GM19025 (cell line): ENCODE measurements around the gene LYRM4.
A peak's percentile ranks its signal among the peaks of the same experiment; 100 is the strongest.

Source experiments
- ATAC-seq: cut with Tn5 transposase; IDR thresholded peaks from one replicate; pipeline ENCODE4 v1.9.1; 2021; ENCODE audit warnings: mild to moderate bottlenecking, low read depth, moderate library complexity; ENCODE audit not compliant: unreplicated experiment

LYRM4 gene

GRCh38 chr6:5260661-5261544 lies at the start of gene LYRM4, which contains the start of gene FARS2:
TSS of gene LYRM4 (minus strand) at chr6:5260950. CDS start at chr6:5260733, 217 bp downstream.
TSS of gene FARS2 (plus strand) at chr6:5261513.
- peak; percentile 76 for ATAC-seq

GRCh38 chr6:5308066-5308465 lies 47.3 kb upstream of the LYRM4 start:
- no peak for ATAC-seq

- ATAC-seq, result no peak
Measured at GRCh38 chr6:5307058-5307457, 46.3 kb upstream of the LYRM4 start.

- ATAC-seq, result no peak
Measured at GRCh38 chr6:5305968-5306626, 45.3 kb upstream of the LYRM4 start.

GRCh38 chr6:5303682-5304081 lies 42.9 kb upstream of the LYRM4 start:
- no peak for ATAC-seq

- peak; percentile 59 for ATAC-seq
Measured at GRCh38 chr6:5302995-5303622, 42.4 kb upstream of the LYRM4 start.

GRCh38 chr6:5302220-5302946 lies 41.6 kb upstream of the LYRM4 start:
- ATAC-seq, result peak; percentile 80

- no peak for ATAC-seq
Measured at GRCh38 chr6:5300206-5300764, 39.5 kb upstream of the LYRM4 start.

- no peak for ATAC-seq
Measured at GRCh38 chr6:5295623-5296022, 34.9 kb upstream of the LYRM4 start.

GRCh38 chr6:5294392-5295211 lies 33.9 kb upstream of the LYRM4 start:
- ATAC-seq, result no peak

- ATAC-seq, result no peak
Measured at GRCh38 chr6:5293692-5294091, 32.9 kb upstream of the LYRM4 start.

GRCh38 chr6:5292154-5292553 lies 31.4 kb upstream of the LYRM4 start:
- ATAC-seq, result no peak

GRCh38 chr6:5290500-5290899 lies 29.8 kb upstream of the LYRM4 start:
- no peak for ATAC-seq

- no peak for ATAC-seq
Measured at GRCh38 chr6:5290097-5290496, 29.3 kb upstream of the LYRM4 start.

GRCh38 chr6:5287966-5288297 lies 27.2 kb upstream of the LYRM4 start:
- no peak for ATAC-seq

- no peak for ATAC-seq
Measured at GRCh38 chr6:5287205-5287965, 26.6 kb upstream of the LYRM4 start.

- ATAC-seq, result no peak
Measured at GRCh38 chr6:5286780-5287179, 26.0 kb upstream of the LYRM4 start.

GRCh38 chr6:5285526-5285925 lies 24.8 kb upstream of the LYRM4 start:
- ATAC-seq, result no peak

GRCh38 chr6:5285081-5285480 lies 24.3 kb upstream of the LYRM4 start:
- ATAC-seq, result no peak
